GM12874 (cell line): ENCODE results near the gene NSD2.

ENCODE experiments used
- CTCF ChIP-seq: IDR thresholded peaks from 2 replicates; pipeline ENCODE4 v1.5.1; 2011; ENCODE audit warnings: low read depth, mild to moderate bottlenecking, control low read depth, low read length, moderate library complexity; ENCODE audit not compliant: insufficient read depth

Gene NSD2

GRCh38 chr4:1882850-1883271, 11.7 kb downstream of the NSD2 start:
- no peak for TF ChIP-seq CTCF

- no peak for TF ChIP-seq CTCF
Observed at GRCh38 chr4:1883583-1883982, 12.4 kb downstream of the NSD2 start.

- no peak for TF ChIP-seq CTCF
Observed at GRCh38 chr4:1885414-1885813, 14.2 kb downstream of the NSD2 start.

GRCh38 chr4:1887052-1887451, 15.9 kb downstream of the NSD2 start:
- no peak for TF ChIP-seq CTCF

- TF ChIP-seq CTCF = no peak
Observed at GRCh38 chr4:1890979-1891570, 19.9 kb downstream of the NSD2 start.

- TF ChIP-seq CTCF = no peak
Observed at GRCh38 chr4:1895971-1896657, 24.9 kb downstream of the NSD2 start.

GRCh38 chr4:1896658-1896991, 25.4 kb downstream of the NSD2 start:
- no peak for TF ChIP-seq CTCF

- TF ChIP-seq CTCF = no peak
Observed at GRCh38 chr4:1898007-1898406, 26.8 kb downstream of the NSD2 start.
